DND-41 (cell line): Measurements from ENCODE around the gene TMEM60.
"Not testable (repeated sequence)": the region's sequence is repeated elsewhere in the genome, so short reads cannot be mapped to it uniquely, and the experiment has no call there.

Experiments used
- EZH2 ChIP-seq: IDR thresholded peaks from 3 replicates; pipeline ENCODE4 v1.6.1; 2012; ENCODE audit warnings: borderline replicate concordance, low read depth, mild to moderate bottlenecking, moderate library complexity, low read length, inconsistent platforms; ENCODE audit not compliant: severe bottlenecking
- TF ChIP-seq, protein P1 (sequence below): IDR thresholded peaks from 2 replicates; pipeline ENCODE4 v1.5.1; 2012; ENCODE audit warnings: borderline replicate concordance, low read length, moderate library complexity, mild to moderate bottlenecking; ENCODE audit not compliant: poor library complexity, severe bottlenecking; ENCODE audit errors: extremely low read depth

DNA sequence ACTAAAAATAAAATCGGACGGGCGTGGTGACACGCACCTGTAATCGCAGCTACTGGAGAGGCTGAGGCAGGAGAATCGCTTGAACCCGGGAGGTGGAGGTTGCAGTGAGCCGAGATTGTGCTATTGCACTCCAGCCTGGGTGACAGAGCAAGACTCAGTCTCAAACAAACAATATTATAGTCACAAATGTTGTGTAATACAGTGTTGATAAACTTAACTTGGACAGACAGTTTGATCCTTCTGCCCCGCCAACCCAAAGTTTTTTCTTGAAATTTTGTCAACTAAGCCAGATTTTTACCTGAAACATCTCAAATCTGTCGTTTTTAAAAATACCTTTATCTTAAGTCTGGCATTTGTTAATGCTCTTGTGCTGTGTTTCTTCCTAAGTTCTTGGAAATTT is 13.8 kb downstream of the TMEM60 start:
- TF ChIP-seq, protein P1, sequence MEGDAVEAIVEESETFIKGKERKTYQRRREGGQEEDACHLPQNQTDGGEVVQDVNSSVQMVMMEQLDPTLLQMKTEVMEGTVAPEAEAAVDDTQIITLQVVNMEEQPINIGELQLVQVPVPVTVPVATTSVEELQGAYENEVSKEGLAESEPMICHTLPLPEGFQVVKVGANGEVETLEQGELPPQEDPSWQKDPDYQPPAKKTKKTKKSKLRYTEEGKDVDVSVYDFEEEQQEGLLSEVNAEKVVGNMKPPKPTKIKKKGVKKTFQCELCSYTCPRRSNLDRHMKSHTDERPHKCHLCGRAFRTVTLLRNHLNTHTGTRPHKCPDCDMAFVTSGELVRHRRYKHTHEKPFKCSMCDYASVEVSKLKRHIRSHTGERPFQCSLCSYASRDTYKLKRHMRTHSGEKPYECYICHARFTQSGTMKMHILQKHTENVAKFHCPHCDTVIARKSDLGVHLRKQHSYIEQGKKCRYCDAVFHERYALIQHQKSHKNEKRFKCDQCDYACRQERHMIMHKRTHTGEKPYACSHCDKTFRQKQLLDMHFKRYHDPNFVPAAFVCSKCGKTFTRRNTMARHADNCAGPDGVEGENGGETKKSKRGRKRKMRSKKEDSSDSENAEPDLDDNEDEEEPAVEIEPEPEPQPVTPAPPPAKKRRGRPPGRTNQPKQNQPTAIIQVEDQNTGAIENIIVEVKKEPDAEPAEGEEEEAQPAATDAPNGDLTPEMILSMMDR, result not testable (repeated sequence)
- TF ChIP-seq EZH2, result not testable (repeated sequence)
